Amniotic epithelial cell (primary cell): ENCODE data around the gene HTR3E.
"Not testable (repeated sequence)": the region's sequence is repeated elsewhere in the genome, so short reads cannot be mapped to it uniquely, and the experiment has no call there.

Experiments used
- DNase-seq: peaks from one replicate; pipeline ENCODE4 v3.0.0-alpha.2; 2010; ENCODE audit warnings: low read depth

Gene HTR3E, protein sequence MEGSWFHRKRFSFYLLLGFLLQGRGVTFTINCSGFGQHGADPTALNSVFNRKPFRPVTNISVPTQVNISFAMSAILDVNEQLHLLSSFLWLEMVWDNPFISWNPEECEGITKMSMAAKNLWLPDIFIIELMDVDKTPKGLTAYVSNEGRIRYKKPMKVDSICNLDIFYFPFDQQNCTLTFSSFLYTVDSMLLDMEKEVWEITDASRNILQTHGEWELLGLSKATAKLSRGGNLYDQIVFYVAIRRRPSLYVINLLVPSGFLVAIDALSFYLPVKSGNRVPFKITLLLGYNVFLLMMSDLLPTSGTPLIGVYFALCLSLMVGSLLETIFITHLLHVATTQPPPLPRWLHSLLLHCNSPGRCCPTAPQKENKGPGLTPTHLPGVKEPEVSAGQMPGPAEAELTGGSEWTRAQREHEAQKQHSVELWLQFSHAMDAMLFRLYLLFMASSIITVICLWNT

DNA sequence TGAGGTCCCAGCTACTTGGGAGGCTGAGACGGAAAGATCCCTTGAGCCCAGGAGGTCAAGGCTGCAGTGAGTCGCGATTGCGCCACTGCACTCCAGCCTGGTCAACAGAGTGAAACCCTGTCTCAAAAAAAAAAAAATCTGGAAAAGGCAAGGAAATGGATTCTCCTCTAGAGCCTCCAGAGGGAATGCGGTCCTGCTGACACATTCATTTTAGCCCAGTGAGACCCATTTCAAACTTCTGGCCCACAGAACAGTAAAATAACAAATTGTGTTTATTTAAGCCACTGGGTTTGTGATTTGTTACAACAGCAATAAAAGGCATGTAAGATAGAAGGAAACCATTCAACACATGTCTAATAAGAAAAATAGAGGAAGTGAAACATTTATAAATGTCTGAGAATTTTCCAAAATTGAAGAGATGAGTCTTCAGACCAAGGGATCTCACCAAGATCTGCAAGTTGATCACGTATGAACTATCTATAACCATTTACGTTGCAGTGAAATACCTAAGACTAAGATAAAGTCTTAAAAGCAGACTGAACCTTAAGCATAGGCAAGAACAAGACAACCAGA is at the start of gene HTR3E:
Gene HTR3E, plus strand, starts transcription at position 254 of the 573 bp plus-strand sequence. CDS start 466 bp downstream, outside the sequence.
- no peak for DNase-seq

- no peak for DNase-seq
Measured at GRCh38 chr3:184050217-184050847, 46.5 kb upstream of the HTR3E start.

DNA sequence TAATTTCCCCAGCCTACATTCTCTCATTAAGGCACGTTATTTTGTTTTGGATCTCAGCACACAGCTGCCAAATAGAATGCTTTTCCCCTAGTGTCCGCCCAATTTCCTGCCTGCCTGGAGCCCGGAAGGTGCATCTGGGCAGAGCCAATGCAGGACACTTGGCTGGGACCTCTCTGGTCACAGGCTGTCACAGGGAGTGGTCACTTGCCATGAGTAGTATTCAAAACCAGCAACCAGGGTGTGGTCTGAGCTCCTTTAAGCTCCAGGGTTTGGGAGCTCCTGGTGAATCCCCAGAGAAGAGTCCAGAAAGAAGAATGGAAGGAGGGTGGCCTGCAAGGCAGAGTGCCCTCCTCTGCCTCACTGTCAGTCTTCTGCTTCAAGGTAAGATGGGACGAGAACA is 44.1 kb upstream of the HTR3E start, which contains the start of gene HTR3C:
Gene HTR3C, plus strand, starts transcription at position 281 of the 400 bp plus-strand sequence. Its CDS starts 34 bp downstream, at position 315.
- DNase-seq = no peak

- no peak for DNase-seq
Measured at GRCh38 chr3:184058029-184058428, 38.8 kb upstream of the HTR3E start.

DNA sequence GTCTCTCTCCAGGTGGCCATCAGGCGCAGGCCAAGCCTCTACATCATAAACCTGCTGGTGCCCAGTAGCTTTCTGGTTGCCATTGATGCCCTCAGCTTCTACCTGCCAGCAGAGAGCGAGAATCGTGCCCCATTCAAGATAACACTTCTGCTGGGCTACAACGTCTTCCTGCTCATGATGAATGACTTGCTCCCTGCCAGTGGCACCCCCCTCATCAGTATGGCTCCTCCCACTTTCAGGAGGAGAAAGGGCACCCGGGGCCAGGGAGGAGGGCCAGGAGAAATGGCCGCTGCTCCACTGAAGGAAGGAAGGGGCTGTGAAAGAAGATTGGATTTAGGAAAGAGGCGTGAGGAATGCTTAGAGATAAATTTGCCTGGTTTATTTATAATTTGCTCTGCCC is 37.4 kb upstream of the HTR3E start:
- DNase-seq = no peak

GRCh38 chr3:184062637-184063036 is 34.2 kb upstream of the HTR3E start:
- DNase-seq = no peak

DNA sequence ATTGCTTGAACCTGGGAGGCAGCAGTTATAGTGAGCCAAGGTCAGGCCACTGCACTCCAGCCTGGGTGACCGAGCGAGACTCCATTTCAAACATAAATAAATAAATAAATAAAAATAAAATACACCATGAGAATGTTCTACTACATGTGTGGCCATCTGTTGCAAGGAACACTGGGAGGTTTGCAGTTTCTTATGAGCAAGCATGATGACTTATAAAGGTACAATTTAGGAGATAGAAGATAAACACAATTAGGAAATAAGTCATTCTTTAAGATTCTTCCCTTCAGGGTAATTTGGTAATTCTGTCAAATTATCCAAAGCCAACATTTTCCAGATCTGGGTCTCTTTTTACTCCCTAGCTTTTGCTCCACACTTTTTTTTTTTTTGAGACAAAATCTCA is 30.7 kb upstream of the HTR3E start:
- peak; percentile 30 for DNase-seq

GRCh38 chr3:184067573-184068055 is 29.2 kb upstream of the HTR3E start:
- DNase-seq = no peak

GRCh38 chr3:184068344-184068743 is 28.5 kb upstream of the HTR3E start:
- DNase-seq = no peak

DNA sequence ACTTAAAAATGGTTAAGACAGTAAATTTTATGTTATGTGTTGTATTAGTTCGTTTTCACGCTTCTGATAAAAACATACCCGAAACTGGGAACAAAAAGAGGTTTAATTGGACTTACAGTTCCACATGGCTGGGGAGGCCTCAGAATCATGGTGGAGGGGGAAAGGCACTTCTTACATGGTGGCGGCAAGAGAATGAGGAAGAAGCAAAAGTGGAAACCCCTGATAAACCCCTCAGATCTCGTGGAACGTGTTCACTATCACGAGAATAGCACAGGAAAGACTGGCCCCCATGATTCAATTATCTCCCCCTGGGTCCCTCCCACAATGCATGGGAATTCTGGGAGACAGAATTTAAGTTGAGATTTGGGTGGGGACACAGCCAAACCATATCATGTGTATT is 25.7 kb upstream of the HTR3E start:
- DNase-seq = not testable (repeated sequence)

DNA sequence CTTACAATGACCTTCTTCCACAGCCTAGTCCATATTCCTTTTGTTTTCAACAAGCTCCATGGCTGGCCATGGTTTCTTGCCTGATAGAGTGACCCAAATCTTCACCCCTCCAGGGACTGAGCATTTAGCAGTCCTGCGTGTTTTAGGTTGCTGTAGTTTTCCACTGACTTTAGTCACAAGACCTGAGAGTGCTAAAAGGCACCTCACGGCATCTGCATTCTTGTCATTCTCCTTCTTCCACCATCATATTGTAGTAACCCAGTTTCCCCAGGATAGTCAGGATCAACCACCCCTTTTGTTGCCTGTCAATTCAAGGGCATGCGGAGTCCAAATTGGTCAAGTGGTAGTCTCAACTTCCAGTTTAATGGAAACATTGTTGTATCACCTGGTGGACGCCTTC is 23.2 kb upstream of the HTR3E start:
- DNase-seq = no peak

- DNase-seq = no peak
Measured at GRCh38 chr3:184075901-184076300, 21.0 kb upstream of the HTR3E start.

DNA sequence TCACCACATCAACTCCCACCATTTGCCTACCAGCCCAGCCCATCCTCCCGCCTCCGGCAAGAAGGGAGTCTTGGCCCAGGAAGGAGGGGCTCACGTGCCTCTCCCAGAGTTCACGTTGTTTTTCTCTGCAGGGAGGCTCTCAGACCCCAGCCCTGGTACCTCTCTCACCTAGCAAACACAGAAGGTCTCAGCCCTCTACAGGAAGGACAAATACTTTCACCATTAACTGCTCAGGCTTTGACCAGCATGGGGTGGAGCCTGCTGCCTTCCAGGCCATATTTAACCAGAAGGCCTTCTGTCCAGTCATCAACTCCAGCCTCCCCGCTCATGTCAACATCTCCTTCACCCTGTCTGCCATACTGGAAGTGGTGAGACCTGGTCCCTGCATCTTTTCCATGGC is 19.0 kb upstream of the HTR3E start:
- no peak for DNase-seq

- no peak for DNase-seq
Measured at GRCh38 chr3:184078851-184079250, 18.0 kb upstream of the HTR3E start.

GRCh38 chr3:184081116-184081830 is 15.6 kb upstream of the HTR3E start:
- no peak for DNase-seq

DNA sequence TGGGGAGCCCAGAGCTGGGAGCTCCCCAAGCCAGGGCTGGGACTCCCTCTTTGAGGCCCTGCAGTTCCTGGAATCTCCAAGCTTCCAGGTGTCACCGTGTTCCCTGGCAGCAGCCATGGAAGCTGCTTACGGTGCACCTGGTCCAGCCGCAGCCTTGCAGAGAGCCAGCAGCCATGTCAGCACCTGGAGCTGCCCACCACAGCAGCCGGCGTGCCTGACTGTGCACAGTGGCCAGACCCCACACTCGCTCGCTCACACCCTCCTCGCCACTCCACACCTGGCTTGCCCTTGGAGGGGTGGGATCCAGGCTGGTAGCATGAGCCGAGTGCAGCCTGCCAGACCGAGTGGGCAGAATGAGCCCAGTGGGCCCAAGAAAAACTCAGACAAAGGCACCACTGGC is 14.8 kb upstream of the HTR3E start:
- no peak for DNase-seq

DNA sequence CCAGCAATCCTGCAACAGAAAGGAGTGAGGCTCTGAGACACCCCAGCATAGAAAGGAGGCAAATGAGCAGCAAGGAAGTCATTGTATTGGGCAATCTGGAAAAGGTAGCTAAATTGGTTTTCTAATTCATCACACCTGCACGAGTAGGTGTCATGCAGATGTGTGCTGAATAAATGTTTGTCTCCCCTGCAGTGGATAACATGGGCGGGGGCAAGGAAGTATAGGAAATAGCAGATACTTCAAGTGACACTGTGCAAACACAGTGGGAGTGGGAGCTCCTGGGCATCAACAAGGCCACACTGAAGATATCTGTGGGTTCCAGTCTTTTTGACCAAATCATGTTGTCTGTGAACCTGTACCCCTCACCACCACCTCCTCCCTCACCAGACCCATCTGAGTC is 14.4 kb upstream of the HTR3E start:
- DNase-seq = no peak

DNA sequence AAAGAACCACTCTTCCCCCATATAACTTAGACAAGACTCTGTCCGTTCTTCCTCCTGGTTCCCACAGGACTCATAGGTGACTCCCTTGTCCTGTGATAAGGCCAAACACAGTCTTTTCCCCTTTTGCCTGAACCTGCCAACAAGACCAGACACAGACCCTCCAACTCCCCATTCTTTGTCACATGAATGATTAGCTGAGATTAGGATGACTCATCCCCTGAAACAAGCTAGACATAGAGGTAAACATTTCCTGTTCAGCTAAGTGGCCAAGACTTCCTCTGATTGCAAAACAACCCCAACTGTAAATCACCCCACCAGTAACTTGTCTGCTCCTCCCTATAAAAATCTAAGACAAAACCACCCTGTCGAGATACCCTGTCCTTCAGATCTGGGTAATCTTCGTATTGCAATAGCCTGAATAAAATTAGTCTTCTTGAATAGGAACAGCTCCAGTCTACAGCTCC is 11.4 kb upstream of the HTR3E start:
- peak; percentile 91 for DNase-seq

DNA sequence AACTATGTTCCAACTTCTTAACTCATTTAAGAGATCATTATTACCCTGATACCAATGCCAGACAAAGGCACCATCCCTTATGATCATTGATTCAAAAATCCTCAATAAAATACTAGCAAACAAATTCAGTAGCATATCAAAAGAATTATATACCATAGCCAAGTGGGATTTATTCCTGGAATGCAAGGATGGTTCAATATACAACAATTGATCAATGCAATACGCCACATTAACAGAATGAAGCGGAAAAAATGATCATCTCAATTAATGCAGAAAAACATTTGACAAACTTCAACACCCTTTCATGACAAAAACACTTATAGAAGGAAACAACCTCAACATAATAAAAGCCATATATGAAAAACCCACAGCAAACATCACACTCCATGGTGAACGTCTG is 4.7 kb upstream of the HTR3E start:
- DNase-seq = no peak

DNA sequence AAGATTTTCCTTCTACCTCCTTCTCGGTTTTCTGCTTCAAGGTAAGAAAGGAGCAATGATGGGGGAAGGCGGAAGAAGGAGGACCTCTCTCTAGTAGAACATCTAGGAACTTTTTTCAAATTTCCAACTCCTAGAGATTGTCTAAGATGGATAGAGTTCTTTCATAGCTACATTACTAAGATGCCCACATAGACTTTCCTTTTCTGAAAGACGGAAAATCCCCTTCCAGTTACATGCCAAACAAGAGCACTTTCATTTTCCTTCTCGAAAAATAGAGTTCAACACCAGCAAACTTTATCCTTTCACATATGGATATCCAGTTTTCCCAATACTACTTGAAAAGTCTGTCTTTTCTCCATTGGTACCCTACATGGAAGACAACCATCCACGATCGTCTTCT is 692 bp downstream of the HTR3E start:
- DNase-seq = no peak

DNA sequence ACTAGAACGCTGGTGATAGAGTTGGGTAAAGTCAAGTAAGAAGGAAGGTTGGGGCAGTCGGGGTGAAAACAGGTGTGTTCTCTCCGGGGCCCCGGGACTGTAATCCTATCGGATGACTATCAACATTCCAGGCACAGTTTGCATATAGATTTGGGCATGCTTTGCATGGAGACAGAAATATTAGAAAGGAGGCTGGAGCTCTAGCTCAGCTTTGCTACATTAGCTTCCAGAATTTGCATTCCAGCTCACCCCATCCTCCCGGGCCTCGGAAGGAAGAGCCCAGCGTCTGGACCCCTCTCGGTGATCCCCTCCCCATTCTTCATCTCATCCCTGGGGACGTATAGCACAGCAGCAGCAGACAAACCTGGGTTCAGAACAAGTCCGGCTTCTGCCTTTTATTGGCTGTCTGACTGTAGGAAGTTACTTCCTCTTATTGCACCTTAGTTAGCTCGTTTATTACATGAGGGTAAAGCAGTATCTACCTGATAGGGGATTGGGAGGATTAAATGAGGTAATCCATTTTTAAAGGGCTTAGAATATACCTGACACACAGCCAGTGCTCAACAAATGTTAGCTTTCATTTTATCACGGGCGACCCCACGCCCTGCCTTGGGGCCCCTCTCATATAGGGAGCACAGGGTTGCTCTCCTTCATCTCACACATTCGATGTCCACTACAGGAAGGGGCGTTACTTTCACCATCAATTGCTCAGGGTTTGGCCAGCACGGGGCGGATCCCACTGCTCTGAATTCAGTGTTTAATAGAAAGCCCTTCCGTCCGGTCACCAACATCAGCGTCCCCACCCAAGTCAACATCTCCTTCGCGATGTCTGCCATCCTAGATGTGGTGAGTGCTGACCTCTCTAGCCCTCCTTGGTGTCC is 3.2 kb downstream of the HTR3E start:
- no peak for DNase-seq
